Adrenal gland (tissue), 5 donors: ENCODE results near the gene TMEM117.

Source experiments
- CTCF ChIP-seq, 6 experiments: fragments of 450-650 bp in 4 of 6; fragments of 200-600 bp in 2 of 6; sonication (generic) in 1 of 6; IDR thresholded peaks; 1 replicate in 5 of 6; 2 replicates in 1 of 6; pipeline versions ENCODE4 v1.5.1 to v1.8.0; 2016 to 2021; ENCODE audit warnings: antibody characterized with exemption in 6 of 6, mild to moderate bottlenecking in 2 of 6, moderate library complexity in 1 of 6
- POLR2A ChIP-seq, 2 donors: fragments of 450-650 bp; IDR thresholded peaks; one replicate each; pipeline ENCODE4 v1.6.1; 2017; ENCODE audit warnings: antibody characterized with exemption in 2 of 2, mild to moderate bottlenecking in 2 of 2, moderate library complexity in 1 of 2
- donor health status: DM: no; HTN: no; CAD: no.

DNA sequence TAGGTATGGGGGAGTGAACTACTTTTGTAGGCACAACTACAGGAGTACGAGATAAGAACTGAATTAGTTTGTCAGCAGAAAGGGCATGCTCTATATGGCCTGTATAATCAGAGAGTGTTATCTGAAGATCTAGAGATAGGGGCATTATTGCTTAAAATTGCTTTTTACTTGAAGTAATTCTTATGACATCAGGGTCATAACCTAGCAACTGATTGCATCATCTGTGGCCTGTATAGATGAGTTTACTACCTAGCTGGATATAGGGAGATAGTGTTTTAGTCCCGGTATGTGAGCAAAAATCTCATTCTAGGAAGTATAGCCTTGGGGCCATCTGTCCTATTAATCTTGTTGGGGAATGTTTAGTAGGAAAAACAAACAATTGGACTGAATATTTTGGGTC is 142.7 kb downstream of the TMEM117 start:
- TF ChIP-seq CTCF (IDR thresholded peaks at IDR 0.05) (no peak), POLR2A (IDR thresholded peaks at IDR 0.05) (no peak)
